HepG2 (cell line): ENCODE data around the gene MB21D2. TPM values are rescaled to one million over a fixed set of nuclear protein-coding genes. Genes with fewer than 3 reads are reported as not detected.

Experiments used
- ATAC-seq: fragments of 200-7000 bp; cut with Tn5 transposase; 3 replicates; pipeline ENCODE4 v1.9.1; 2020; ENCODE audit warnings: mild to moderate bottlenecking, moderate library complexity
- BruUV-seq: library from RNA; stranded (reverse); fragments of 400-500 nt; replicated peaks from 2 replicates; lab custom pipeline; 2021; lab: Mats Ljungman, UMichigan
- CTCF ChIA-PET: fragments of 300-600 bp; formaldehyde crosslinking; extraction: SDS; loops from one replicate; lab custom pipeline; 2021; ENCODE audit warnings: low total read pairs, inconsistent platforms, low intra/inter-chr PET ratio; lab: Yijun Ruan, JAX
- POLR2A ChIA-PET: fragments of 350-600 bp; sonication (Branson Sonifier 250); formaldehyde crosslinking; loops from one replicate; lab custom pipeline; 2020; ENCODE audit warnings: antibody characterized with exemption, inconsistent platforms; lab: Yijun Ruan, JAX
- DNase-seq: peaks from one replicate; pipeline ENCODE4 v3.0.0-alpha.2; 2015; ENCODE audit warnings: low spot score
- FAIRE-seq: peaks from 3 replicates; lab custom pipeline; 2011; peaks lifted over from hg19 to GRCh38; lab: Jason Lieb, UNC
- H2AFZ ChIP-seq: one replicate; pipeline ENCODE4 v1.6.1; 2011; ENCODE audit warnings: low read length, inconsistent platforms
- H3K27ac ChIP-seq: fragments of 300-600 bp; 3 replicates; pipeline ENCODE4 v1.8.0; 2011; ENCODE audit warnings: mixed run types, mild to moderate bottlenecking, mixed read lengths, low read length, inconsistent platforms; ENCODE audit not compliant: insufficient read depth; ENCODE audit errors: extremely low read length
- H3K27me3 ChIP-seq, 2 experiments: fragments of 200-600 bp in 1 of 2; 2 replicates in 1 of 2; 3 replicates in 1 of 2; pipeline versions ENCODE4 v1.6.0 to v1.8.0; 2011; ENCODE audit warnings: low read length in 2 of 2, mild to moderate bottlenecking in 2 of 2, moderate library complexity in 2 of 2, inconsistent platforms in 1 of 2; ENCODE audit not compliant: insufficient read depth in 2 of 2, control insufficient read depth in 1 of 2
- H3K36me3 ChIP-seq, 2 experiments: fragments of 200-600 bp in 1 of 2; replicated peaks in 1 of 2; 2 replicates in 1 of 2; 3 replicates in 1 of 2; pipeline versions ENCODE4 v1.5.1 to v1.8.0; 2011; ENCODE audit warnings: low read length in 2 of 2, inconsistent platforms in 1 of 2; ENCODE audit not compliant: insufficient read depth in 2 of 2, control insufficient read depth in 1 of 2
- H3K4me1 ChIP-seq: 2 replicates; pipeline ENCODE4 v1.5.1; 2012; ENCODE audit warnings: low read length, inconsistent platforms; ENCODE audit not compliant: insufficient read depth
- H3K4me2 ChIP-seq: 2 replicates; pipeline ENCODE4 v1.6.0; 2011; ENCODE audit warnings: low read depth, low read length, inconsistent platforms
- H3K4me3 ChIP-seq, 3 experiments: fragments of 200-600 bp in 1 of 3; sonication (generic), shearing (Covaris generic) in 1 of 3; replicated peaks in 1 of 3; 2 replicates each; pipeline ENCODE4 v1.5.1; 2011 to 2016; ENCODE audit warnings: low read length in 3 of 3, inconsistent platforms in 2 of 3, low read depth in 2 of 3, mild to moderate bottlenecking in 2 of 3, control low read depth in 1 of 3, mixed read lengths in 1 of 3; ENCODE audit not compliant: insufficient read depth in 1 of 3
- H3K79me2 ChIP-seq: one replicate; pipeline ENCODE4 v1.6.1; 2011; ENCODE audit warnings: low read length, inconsistent platforms; ENCODE audit not compliant: insufficient read depth
- H3K9ac ChIP-seq: 2 replicates; pipeline ENCODE4 v1.6.0; 2011; ENCODE audit warnings: mild to moderate bottlenecking, low read depth, low read length, inconsistent platforms; ENCODE audit not compliant: insufficient read depth
- H3K9me3 ChIP-seq: 2 replicates; pipeline ENCODE4 v1.5.1; 2012; ENCODE audit warnings: mild to moderate bottlenecking, low read length
- H4K20me1 ChIP-seq: 2 replicates; pipeline ENCODE4 v1.6.0; 2011; ENCODE audit warnings: inconsistent platforms, mild to moderate bottlenecking, low read length, moderate library complexity; ENCODE audit not compliant: insufficient read depth
- HMGXB4 ChIP-seq, 2 experiments: sonication (generic) in 1 of 2; formaldehyde crosslinking in 1 of 2; IDR thresholded peaks; 2 replicates each; pipeline versions ENCODE4 v1.4.0 to v1.6.1; 2018 to 2020; ENCODE audit warnings: missing genetic modification reagents in 2 of 2, borderline replicate concordance in 1 of 2, low read depth in 1 of 2, mild to moderate bottlenecking in 1 of 2, missing biosample characterization in 1 of 2
- HNF1A ChIP-seq, 2 experiments: sonication (generic) in 1 of 2; formaldehyde crosslinking in 1 of 2; IDR thresholded peaks; 2 replicates each; pipeline versions ENCODE4 v1.4.0 to v1.6.1; 2016 to 2020; ENCODE audit warnings: borderline replicate concordance in 1 of 2, low read depth in 1 of 2, mild to moderate bottlenecking in 1 of 2, missing genetic modification reagents in 1 of 2
- XRCC5 ChIP-seq: fragments of 200-400 bp; formaldehyde crosslinking; optimal IDR thresholded peaks from 2 replicates; pipeline ENCODE3; 2017; ENCODE audit warnings: mild to moderate bottlenecking, low read length
- ZFP62 ChIP-seq: sonication (generic); formaldehyde crosslinking; IDR thresholded peaks from 2 replicates; pipeline ENCODE4 v1.4.0; 2020; ENCODE audit warnings: missing genetic modification reagents
- ZMYM2 ChIP-seq: sonication (generic); formaldehyde crosslinking; IDR thresholded peaks from 2 replicates; pipeline ENCODE4 v1.8.0; 2022; ENCODE audit warnings: mild to moderate bottlenecking, missing genetic modification reagents
- ZNF232 ChIP-seq: sonication (generic); formaldehyde crosslinking; IDR thresholded peaks from 2 replicates; pipeline ENCODE4 v1.4.0; 2020; ENCODE audit warnings: missing genetic modification reagents, borderline replicate concordance
- ZNF282 ChIP-seq: fragments of 450-650 bp; IDR thresholded peaks from 2 replicates; pipeline ENCODE4 v1.6.1; 2018; ENCODE audit not compliant: partially characterized antibody
- ZNF879 ChIP-seq: sonication (generic); formaldehyde crosslinking; IDR thresholded peaks from 2 replicates; pipeline ENCODE4 v1.8.1; 2023; ENCODE audit warnings: missing genetic modification reagents
- WGBS: methylation state at CpG from one replicate; pipeline ENCODE4 v1.1.6; 2017; ENCODE audit warnings: low lambda C conversion rate; 5-methylcytosine and 5-hydroxymethylcytosine counted together
- in situ Hi-C: cut with HindIII; loops from 2 replicates; pipeline ENCODE4 v1.10.0; 2017; ENCODE audit warnings: low pct_unique_long_range_greater_than_20kb; ENCODE audit not compliant: extremely low pct_ligation_motif_present
- intact Hi-C: fragments of 100-400 bp; cut with micrococcal nuclease; formaldehyde crosslinking; loops from one replicate; pipeline ENCODE4 v1.10.0; 2022; ENCODE audit not compliant: unreplicated experiment
- polyA plus RNA-seq, 8 experiments: library from polyadenylated mRNA; depleted of rRNA in 3 of 8; stranded (reverse) in 7 of 8; unstranded in 1 of 8; fragments of >200 nt; fragmentation: Illumina TruSeq in 4 of 8; extraction: Trizol in 4 of 8; gene quantifications; 2 replicates each; pipeline versions ENCODE4 v1.2.1 to v1.2.3, GENCODE V29; 2011 to 2016; ENCODE audit warnings: low read depth in 4 of 8, missing spikeins in 1 of 8, mixed read lengths in 1 of 8; ENCODE audit not compliant: insufficient read depth in 1 of 8
- total RNA-seq, 5 experiments: library from RNA; depleted of rRNA; stranded (reverse); fragments of >200 nt; fragmentation: Illumina TruSeq; extraction: Trizol; gene quantifications; 2 replicates each; pipeline ENCODE4 v1.2.3, GENCODE V29; 2016; ENCODE audit warnings: low read depth in 1 of 5

Gene MB21D2
- total and polyA plus RNA-seq, 2 of the 13 experiments (the other 11 are each of a cell fraction or from before 2014, with no cell fraction given), result 0.90 to 1.6 TPM

GRCh38 chr3:192930577-192930976, 12.9 kb upstream of the MB21D2 start:
- Histone ChIP-seq H3K4me1 (no peaks in the 10 kb centered on the region), H4K20me1 (no peaks in the 10 kb centered on the region), H3K79me2 (no peaks in the 10 kb centered on the region), H3K4me2 (no peak overlapping the region), H3K9me3 (no peaks in the 10 kb centered on the region), H3K9ac (no peak overlapping the region), H3K36me3 (no peaks in the 10 kb centered on the region), H2AFZ (no peak overlapping the region), H3K27ac (no peak overlapping the region), H3K4me3 (no peak overlapping the region), H3K27me3 (no peaks in the 10 kb centered on the region)
- CTCF ChIA-PET, result no interaction called here
- in situ Hi-C loops, result no loop called here
- FAIRE-seq, result no peak
- intact Hi-C loops, result no loop called here
- BruUV-seq, result no TSS peak
- POLR2A ChIA-PET, result no interaction called here
- no peak for ATAC-seq
- no peak for TF ChIP-seq XRCC5
- no peak for TF ChIP-seq ZNF282
- no peak for TF ChIP-seq HMGXB4 (CRISPR knock-in tag; IDR thresholded peaks at IDR 0.05; ENCODE audit: borderline replicate concordance in 1 of 2, low read depth in 1 of 2)
- TF ChIP-seq ZNF879, result no peak
- TF ChIP-seq HNF1A (IDR thresholded peaks at IDR 0.05; ENCODE audit: low read depth), result no peak
- TF ChIP-seq HNF1A (CRISPR knock-in tag; IDR thresholded peaks at IDR 0.05; ENCODE audit: borderline replicate concordance), result no peak
- TF ChIP-seq ZMYM2 (CRISPR knock-in tag), result no peak
- no peak for TF ChIP-seq ZFP62
- TF ChIP-seq ZNF232 (CRISPR knock-in tag), result no peak
- 38% methylated on average over 1 of the region's 1 CpG for WGBS
- DNase-seq, result no peak
